ENCODE data around the gene SUPT6H.

The SUPT6H gene

GRCh38 chr17:28688481-28688880 lies 26.5 kb downstream of the SUPT6H start:
- H3K4me1 ChIP-seq (ENCODE audit: control insufficient read depth, insufficient read depth, low read length): no peaks in the 10 kb centered on the region
- H3K27ac ChIP-seq (ENCODE audit: low read depth, low read length): no peak overlapping the region
- H3K36me3 ChIP-seq (ENCODE audit: control insufficient read depth, insufficient read depth, low read length): peaks cover 58% of the 10 kb centered on the region
- H3K9ac ChIP-seq (ENCODE audit: low read length): no peak overlapping the region
- no peaks in the 10 kb centered on the region for H3K27me3 ChIP-seq (ENCODE audit: control insufficient read depth, insufficient read depth, low read length)
- no peak overlapping the region for H3K4me3 ChIP-seq (ENCODE audit: low read length)

- H3K27ac ChIP-seq (ENCODE audit: low read depth, low read length): no peak overlapping the region
- no peak overlapping the region for H3K9ac ChIP-seq (ENCODE audit: low read length)
- no peaks in the 10 kb centered on the region for H3K4me1 ChIP-seq (ENCODE audit: control insufficient read depth, insufficient read depth, low read length)
- no peak overlapping the region for H3K4me3 ChIP-seq (ENCODE audit: low read length)
- peaks cover 59% of the 10 kb centered on the region for H3K36me3 ChIP-seq (ENCODE audit: control insufficient read depth, insufficient read depth, low read length)
- H3K27me3 ChIP-seq (ENCODE audit: control insufficient read depth, insufficient read depth, low read length): no peaks in the 10 kb centered on the region
Observed at GRCh38 chr17:28689011-28689410, 27.0 kb downstream of the SUPT6H start.

- no peak overlapping the region for H3K27ac ChIP-seq (ENCODE audit: low read depth, low read length)
- H3K4me1 ChIP-seq (ENCODE audit: control insufficient read depth, insufficient read depth, low read length): no peaks in the 10 kb centered on the region
- H3K9ac ChIP-seq (ENCODE audit: low read length): no peak overlapping the region
- H3K36me3 ChIP-seq (ENCODE audit: control insufficient read depth, insufficient read depth, low read length): peaks cover 65% of the 10 kb centered on the region
- H3K27me3 ChIP-seq (ENCODE audit: control insufficient read depth, insufficient read depth, low read length): no peaks in the 10 kb centered on the region
- no peak overlapping the region for H3K4me3 ChIP-seq (ENCODE audit: low read length)
Observed at GRCh38 chr17:28693869-28694268, 31.9 kb downstream of the SUPT6H start.

- H3K27ac ChIP-seq (ENCODE audit: low read depth, low read length): no peak overlapping the region
- H3K9ac ChIP-seq (ENCODE audit: low read length): peak overlapping the region; percentile 0
- H3K36me3 ChIP-seq (ENCODE audit: control insufficient read depth, insufficient read depth, low read length): peaks cover 85% of the 10 kb centered on the region
- H3K4me1 ChIP-seq (ENCODE audit: control insufficient read depth, insufficient read depth, low read length): no peaks in the 10 kb centered on the region
- no peak overlapping the region for H3K4me3 ChIP-seq (ENCODE audit: low read length)
- no peaks in the 10 kb centered on the region for H3K27me3 ChIP-seq (ENCODE audit: control insufficient read depth, insufficient read depth, low read length)
Observed at GRCh38 chr17:28698253-28698941, 36.4 kb downstream of the SUPT6H start.

- Histone ChIP-seq H3K9ac (ENCODE audit: low read length) (no peak overlapping the region), H3K27me3 (ENCODE audit: control insufficient read depth, insufficient read depth, low read length) (no peaks in the 10 kb centered on the region), H3K36me3 (ENCODE audit: control insufficient read depth, insufficient read depth, low read length) (peaks cover 75% of the 10 kb centered on the region), H3K4me3 (ENCODE audit: low read length) (no peak overlapping the region), H3K27ac (ENCODE audit: low read depth, low read length) (no peak overlapping the region), H3K4me1 (ENCODE audit: control insufficient read depth, insufficient read depth, low read length) (no peaks in the 10 kb centered on the region)
Observed at GRCh38 chr17:28700278-28700677, 38.3 kb downstream of the SUPT6H start.

- Histone ChIP-seq H3K27ac (ENCODE audit: low read depth, low read length) (no peak overlapping the region), H3K9ac (ENCODE audit: low read length) (no peak overlapping the region), H3K36me3 (ENCODE audit: control insufficient read depth, insufficient read depth, low read length) (peaks cover 70% of the 10 kb centered on the region)
Observed at GRCh38 chr17:28700830-28701492, 39.0 kb downstream of the SUPT6H start.

GRCh38 chr17:28702026-28702751 lies 40.2 kb downstream of the SUPT6H start:
- H3K27ac ChIP-seq (ENCODE audit: low read depth, low read length): no peak overlapping the region
- peaks cover 62% of the 10 kb centered on the region for H3K36me3 ChIP-seq (ENCODE audit: control insufficient read depth, insufficient read depth, low read length)
- H3K4me1 ChIP-seq (ENCODE audit: control insufficient read depth, insufficient read depth, low read length): no peaks in the 10 kb centered on the region
- no peak overlapping the region for H3K9ac ChIP-seq (ENCODE audit: low read length)
- no peak overlapping the region for H3K4me3 ChIP-seq (ENCODE audit: low read length)
- H3K27me3 ChIP-seq (ENCODE audit: control insufficient read depth, insufficient read depth, low read length): no peaks in the 10 kb centered on the region

More at GRCh38 chr17:28700830-28701492, 39.0 kb downstream of the SUPT6H start:
- Histone ChIP-seq H3K27me3 (ENCODE audit: control insufficient read depth, insufficient read depth, low read length) (no peaks in the 10 kb centered on the region), H3K4me3 (ENCODE audit: low read length) (no peak overlapping the region), H3K4me1 (ENCODE audit: control insufficient read depth, insufficient read depth, low read length) (no peaks in the 10 kb centered on the region)

GRCh38 chr17:28702752-28703150 lies 40.7 kb downstream of the SUPT6H start:
- H3K4me3 ChIP-seq (ENCODE audit: low read length): no peak overlapping the region
- H3K27ac ChIP-seq (ENCODE audit: low read depth, low read length): no peak overlapping the region
- peaks cover 57% of the 10 kb centered on the region for H3K36me3 ChIP-seq (ENCODE audit: control insufficient read depth, insufficient read depth, low read length)
- no peak overlapping the region for H3K9ac ChIP-seq (ENCODE audit: low read length)
- no peaks in the 10 kb centered on the region for H3K27me3 ChIP-seq (ENCODE audit: control insufficient read depth, insufficient read depth, low read length)
- H3K4me1 ChIP-seq (ENCODE audit: control insufficient read depth, insufficient read depth, low read length): no peaks in the 10 kb centered on the region

GRCh38 chr17:28703552-28704218 lies 41.7 kb downstream of the SUPT6H start:
- Histone ChIP-seq H3K27me3 (ENCODE audit: control insufficient read depth, insufficient read depth, low read length) (no peaks in the 10 kb centered on the region), H3K36me3 (ENCODE audit: control insufficient read depth, insufficient read depth, low read length) (peaks cover 48% of the 10 kb centered on the region), H3K9ac (ENCODE audit: low read length) (no peak overlapping the region), H3K27ac (ENCODE audit: low read depth, low read length) (no peak overlapping the region), H3K4me3 (ENCODE audit: low read length) (no peak overlapping the region), H3K4me1 (ENCODE audit: control insufficient read depth, insufficient read depth, low read length) (no peaks in the 10 kb centered on the region)

GRCh38 chr17:28704219-28704858 lies 42.3 kb downstream of the SUPT6H start:
- Histone ChIP-seq H3K27me3 (ENCODE audit: control insufficient read depth, insufficient read depth, low read length) (no peaks in the 10 kb centered on the region), H3K36me3 (ENCODE audit: control insufficient read depth, insufficient read depth, low read length) (peaks cover 42% of the 10 kb centered on the region), H3K27ac (ENCODE audit: low read depth, low read length) (no peak overlapping the region), H3K9ac (ENCODE audit: low read length) (no peak overlapping the region), H3K4me1 (ENCODE audit: control insufficient read depth, insufficient read depth, low read length) (no peaks in the 10 kb centered on the region), H3K4me3 (ENCODE audit: low read length) (no peak overlapping the region)

- Histone ChIP-seq H3K4me3 (ENCODE audit: low read length) (no peak overlapping the region), H3K27me3 (ENCODE audit: control insufficient read depth, insufficient read depth, low read length) (no peaks in the 10 kb centered on the region), H3K4me1 (ENCODE audit: control insufficient read depth, insufficient read depth, low read length) (no peaks in the 10 kb centered on the region), H3K27ac (ENCODE audit: low read depth, low read length) (no peak overlapping the region), H3K36me3 (ENCODE audit: control insufficient read depth, insufficient read depth, low read length) (peaks cover 34% of the 10 kb centered on the region), H3K9ac (ENCODE audit: low read length) (no peak overlapping the region)
Observed at GRCh38 chr17:28705074-28705659, 43.2 kb downstream of the SUPT6H start.
